ENCODE measurements around the gene TNFAIP2. TPM values are rescaled to one million over a fixed set of nuclear protein-coding genes. Genes with fewer than 3 reads are reported as not detected.

The TNFAIP2 gene
- total RNA-seq, 4 donors from 2014 or later: 28.6 to 37.2 (median 31.2) TPM

DNA sequence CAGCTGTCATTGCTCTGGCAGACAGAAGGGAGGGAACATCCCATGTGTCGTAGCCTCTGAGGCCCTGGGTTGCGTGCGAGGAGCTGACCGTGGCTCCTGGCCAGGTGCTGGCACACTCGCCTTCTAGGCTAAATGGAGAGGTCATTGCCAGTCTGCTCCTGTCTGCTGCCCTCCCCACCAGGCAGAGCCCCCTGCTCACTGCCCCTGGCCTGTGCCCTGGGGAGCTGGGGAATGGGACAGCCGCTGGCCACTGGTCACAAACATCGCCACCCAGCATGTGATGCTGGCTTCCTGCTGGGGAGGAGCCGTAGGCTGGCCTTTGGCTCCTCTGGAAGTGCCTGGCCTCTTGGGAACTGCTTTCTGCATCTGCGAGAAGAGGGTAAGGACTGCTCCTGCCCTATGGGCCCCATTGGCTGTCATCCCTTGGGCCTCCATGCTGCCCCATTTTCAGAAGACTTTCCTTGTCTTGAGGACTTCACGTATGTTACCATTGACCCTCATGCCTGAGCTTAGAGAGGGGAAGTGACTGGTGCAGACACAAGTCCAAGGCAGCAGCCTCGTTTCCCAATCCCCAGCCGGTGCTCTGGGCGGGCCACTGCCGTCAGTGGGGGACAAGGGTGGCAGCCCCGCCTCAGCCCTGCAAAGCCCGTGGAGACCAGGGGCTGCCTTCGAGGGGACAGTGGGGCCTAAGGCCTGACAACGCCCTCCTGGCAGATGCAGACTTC is 2.0 kb upstream of the TNFAIP2 start:
- 40 to 65% methylated on average over 6 to 10 of the region's 18 CpGs for WGBS, 2 donors
- TF ChIP-seq, protein P1, sequence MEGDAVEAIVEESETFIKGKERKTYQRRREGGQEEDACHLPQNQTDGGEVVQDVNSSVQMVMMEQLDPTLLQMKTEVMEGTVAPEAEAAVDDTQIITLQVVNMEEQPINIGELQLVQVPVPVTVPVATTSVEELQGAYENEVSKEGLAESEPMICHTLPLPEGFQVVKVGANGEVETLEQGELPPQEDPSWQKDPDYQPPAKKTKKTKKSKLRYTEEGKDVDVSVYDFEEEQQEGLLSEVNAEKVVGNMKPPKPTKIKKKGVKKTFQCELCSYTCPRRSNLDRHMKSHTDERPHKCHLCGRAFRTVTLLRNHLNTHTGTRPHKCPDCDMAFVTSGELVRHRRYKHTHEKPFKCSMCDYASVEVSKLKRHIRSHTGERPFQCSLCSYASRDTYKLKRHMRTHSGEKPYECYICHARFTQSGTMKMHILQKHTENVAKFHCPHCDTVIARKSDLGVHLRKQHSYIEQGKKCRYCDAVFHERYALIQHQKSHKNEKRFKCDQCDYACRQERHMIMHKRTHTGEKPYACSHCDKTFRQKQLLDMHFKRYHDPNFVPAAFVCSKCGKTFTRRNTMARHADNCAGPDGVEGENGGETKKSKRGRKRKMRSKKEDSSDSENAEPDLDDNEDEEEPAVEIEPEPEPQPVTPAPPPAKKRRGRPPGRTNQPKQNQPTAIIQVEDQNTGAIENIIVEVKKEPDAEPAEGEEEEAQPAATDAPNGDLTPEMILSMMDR (IDR thresholded peaks at IDR 0.05): no peak
- no peak overlapping the region for H3K4me3 ChIP-seq (replicated peaks in 1 of 3)

DNA sequence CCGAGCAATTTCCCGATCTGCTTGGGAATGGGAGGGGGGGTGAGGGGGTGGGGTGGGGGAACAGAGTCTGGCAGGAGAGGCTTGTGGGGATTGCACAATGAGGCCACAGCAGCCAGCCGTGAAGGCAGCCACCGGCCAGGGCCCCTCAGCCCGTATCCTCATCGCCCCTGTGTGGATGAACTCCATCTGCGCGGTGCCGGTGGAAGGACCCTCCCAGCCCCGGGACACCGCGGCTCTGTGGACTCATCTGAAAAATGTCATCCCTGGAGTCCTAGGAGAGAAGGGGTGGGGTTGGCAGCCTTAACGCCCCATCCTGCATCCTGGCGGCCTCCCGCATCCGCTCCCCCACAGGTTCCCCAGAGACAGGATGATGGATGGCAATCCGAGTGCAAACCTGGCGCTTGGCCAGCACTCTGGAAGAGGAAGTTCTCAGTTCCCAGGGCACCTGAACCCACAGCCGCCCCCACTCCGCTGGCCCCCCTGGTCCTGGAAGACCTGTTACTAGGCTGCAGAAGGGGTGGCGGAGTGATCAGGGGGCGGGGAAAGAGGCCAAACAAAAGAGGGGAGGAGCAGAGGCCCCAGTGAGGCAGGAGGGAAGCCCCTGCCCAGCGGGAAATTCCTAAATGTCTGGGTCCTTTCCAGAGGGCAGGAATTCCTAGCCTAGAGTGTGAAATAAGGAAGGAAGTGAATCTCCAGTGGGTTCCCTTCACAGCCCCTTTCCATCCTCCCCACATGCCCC is 1.2 kb upstream of the TNFAIP2 start:
- no peak overlapping the region for H3K4me3 ChIP-seq (replicated peaks in 1 of 3)
- peaks cover 27 to 73% of the 10 kb centered on the region in 2 donors for H3K4me1 ChIP-seq
- peak; percentile 63 to 73 for DNase-seq

More for the DNA sequence above, 2.0 kb upstream of the TNFAIP2 start:
- no peaks in the 10 kb centered on the region for H3K9me3 ChIP-seq
- H3K4me1 ChIP-seq: peaks cover 23 to 68% of the 10 kb centered on the region in 2 donors
- H3K27me3 ChIP-seq: no peaks in the 10 kb centered on the region
- H3K36me3 ChIP-seq: no peaks in the 10 kb centered on the region
- intact Hi-C loops (cut with DNase I): no loop called here
- peak in 1 of 2 donors; percentile 35 for DNase-seq
- peak overlapping the region; percentile 66 to 93 (median 85) for H3K27ac ChIP-seq

DNA sequence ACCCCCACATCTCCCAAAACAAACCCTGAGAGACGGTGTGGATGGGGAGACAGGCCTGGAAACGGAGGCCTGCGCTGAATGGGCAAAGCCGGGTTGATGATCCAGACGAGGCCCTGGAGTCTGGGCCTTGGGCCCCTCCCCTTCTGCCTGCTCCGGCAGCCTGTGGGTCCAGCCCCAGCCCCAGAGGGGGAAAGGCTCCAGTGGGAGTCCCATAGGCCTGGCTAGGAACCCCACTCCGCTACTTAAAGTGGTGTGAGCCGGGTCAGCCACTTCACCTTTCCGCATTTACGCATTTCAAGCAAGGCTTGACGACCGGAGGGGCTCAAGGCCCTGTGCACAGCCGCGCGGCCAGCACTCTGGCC is 695 bp upstream of the TNFAIP2 start:
- intact Hi-C loops (cut with DNase I): no loop called here
- no peaks in the 10 kb centered on the region for H3K9me3 ChIP-seq
- peak overlapping the region; percentile 79 to 93 (median 85) for H3K27ac ChIP-seq
- H3K27me3 ChIP-seq: no peaks in the 10 kb centered on the region
- WGBS, 2 donors: 39 to 57% methylated on average over 4 to 7 of the region's 15 CpGs
- no peak for DNase-seq
- no peak for TF ChIP-seq POLR2A (IDR thresholded peaks at IDR 0.05)
- TF ChIP-seq, protein P1 (IDR thresholded peaks at IDR 0.05): no peak
- H3K4me3 ChIP-seq (replicated peaks in 1 of 3): peak overlapping the region in 1 of 3 donors; percentile 49
- peaks cover 30 to 76% of the 10 kb centered on the region in 2 donors for H3K4me1 ChIP-seq
- H3K36me3 ChIP-seq: no peaks in the 10 kb centered on the region

More for the DNA sequence above, 1.2 kb upstream of the TNFAIP2 start:
- 7 to 10% methylated on average over 15 to 19 of the region's 23 CpGs for WGBS, 2 donors
- intact Hi-C loops (cut with DNase I): no loop called here
- Histone ChIP-seq H3K27me3 (no peaks in the 10 kb centered on the region), H3K27ac (peak overlapping the region; percentile 79 to 93 (median 85)), H3K9me3 (no peaks in the 10 kb centered on the region), H3K36me3 (no peaks in the 10 kb centered on the region)
- no peak for TF ChIP-seq POLR2A (IDR thresholded peaks at IDR 0.05)
- TF ChIP-seq, protein P1 (IDR thresholded peaks at IDR 0.05): no peak

DNA sequence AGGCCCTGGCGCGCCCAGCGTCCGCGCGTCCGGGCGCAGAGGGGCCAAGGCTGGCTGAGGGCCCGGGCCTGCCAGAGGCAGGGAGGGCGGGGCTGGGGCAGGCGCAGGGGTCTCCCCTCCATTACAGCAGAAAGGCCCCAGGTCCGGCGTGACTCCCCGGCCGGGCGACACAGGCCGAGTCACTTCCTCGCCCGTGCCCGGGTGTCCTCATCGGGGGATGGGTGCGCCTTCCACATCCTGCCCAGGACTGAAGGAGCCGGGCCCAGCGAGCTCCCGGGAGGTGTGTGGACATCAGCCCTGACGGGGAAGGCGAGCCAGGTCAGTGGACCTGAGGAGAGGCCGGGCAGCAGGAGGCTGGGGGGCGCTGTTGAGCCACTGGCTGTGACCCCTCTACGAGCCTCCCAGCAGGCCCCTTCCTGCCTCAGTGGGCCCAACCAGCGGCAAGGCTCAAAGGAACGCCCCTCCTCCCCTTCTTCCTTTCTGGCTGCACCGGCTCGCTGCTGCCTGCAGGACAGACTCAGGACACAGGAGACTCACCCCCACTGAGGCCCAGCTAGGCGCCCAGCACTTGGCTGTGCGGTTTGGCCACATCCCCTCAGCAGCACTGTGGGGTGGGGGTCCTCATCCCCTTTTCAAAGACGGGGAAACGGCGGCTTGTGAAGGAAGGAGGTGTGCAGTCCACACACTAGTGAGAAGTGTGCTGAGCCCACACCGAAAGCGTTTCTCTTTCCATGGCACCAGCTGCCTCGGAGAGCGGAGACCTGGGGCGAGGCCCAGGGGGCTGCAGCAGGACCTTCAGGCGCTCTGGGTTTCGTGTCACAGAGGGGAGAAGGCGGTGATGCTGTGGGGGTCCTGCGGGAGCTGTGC is 606 bp downstream of the TNFAIP2 start:
- intact Hi-C loops (cut with DNase I): no loop called here
- Histone ChIP-seq H3K27ac (peak overlapping the region; percentile 79 to 93 (median 85)), H3K9me3 (no peaks in the 10 kb centered on the region), H3K36me3 (no peaks in the 10 kb centered on the region), H3K4me1 (peaks cover 35 to 79% of the 10 kb centered on the region in 2 donors), H3K27me3 (no peaks in the 10 kb centered on the region), H3K4me3 (replicated peaks in 1 of 3) (peak overlapping the region in 2 of 3 donors; percentile 35 to 49)
- TF ChIP-seq, protein P1 (IDR thresholded peaks at IDR 0.05): peak in 1 of 6 experiments; percentile 34
- TF ChIP-seq POLR2A (IDR thresholded peaks at IDR 0.05): peak in 1 of 2 donors; percentile 0
- WGBS, 2 donors: 40 to 53% methylated on average over 22 to 24 of the region's 48 CpGs
- DNase-seq: peak; percentile 44 to 47

Measured in thyroid gland (tissue), 4 donors.